ENCODE results near the gene AUTS2. TPM values are rescaled to one million over a fixed set of nuclear protein-coding genes. Genes with fewer than 3 reads are reported as not detected.

The AUTS2 gene
- total and polyA plus RNA-seq, 2 experiments from 2014 or later = 32.0 to 91.0 TPM

- TF ChIP-seq REST (IDR thresholded peaks at IDR 0.05; ENCODE audit: unreplicated experiment) = no peak
Measured at GRCh38 chr7:70714506-70715038, 1116.3 kb downstream of the AUTS2 start (continued).

- peaks cover 8% of the 10 kb centered on the region; the same call in 1 of the 2 replicates for H3K36me3 ChIP-seq (ENCODE audit: insufficient read depth)
- no peak overlapping the region for H3K27ac ChIP-seq (ENCODE audit: low read depth)
- H3K9me2 ChIP-seq (ENCODE audit: insufficient read depth) = no peaks in the 10 kb centered on the region
- H3K4me3 ChIP-seq = no peak overlapping the region
- H3K9me3 Mint-ChIP-seq = peaks cover 18% of the 10 kb centered on the region
- no peak overlapping the region for H2AFZ ChIP-seq
- H3K36me3 Mint-ChIP-seq (ENCODE audit: low read depth) = peaks cover 30% of the 10 kb centered on the region
- H3K27me3 Mint-ChIP-seq (ENCODE audit: insufficient read depth, low read depth, poor library complexity) = peaks cover 10% of the 10 kb centered on the region
- no peak overlapping the region for H3K27ac Mint-ChIP-seq
- no peak overlapping the region for H3K4me3 Mint-ChIP-seq
- H3K4me1 Mint-ChIP-seq = peaks cover 52% of the 10 kb centered on the region
- H3K27me3 ChIP-seq (ENCODE audit: insufficient read depth) = no peaks in the 10 kb centered on the region
- peaks cover 2% of the 10 kb centered on the region; the same call in 1 of the 2 replicates for H3F3A ChIP-seq (replicated peaks; ENCODE audit: low read depth)
- ATAC-seq (no peak), DNase-seq (ENCODE audit: low spot score) (no peak)
- peaks cover 56% of the 10 kb centered on the region for H4K20me1 ChIP-seq (replicated peaks; ENCODE audit: insufficient read depth)
- no peak overlapping the region for H3K4me2 ChIP-seq
- peaks cover 52% of the 10 kb centered on the region for H3K4me1 ChIP-seq (ENCODE audit: insufficient read depth)
- H3K79me2 ChIP-seq (replicated peaks; ENCODE audit: insufficient read depth) = peaks cover 99% of the 10 kb centered on the region
- TF ChIP-seq CTCF (conservative IDR thresholded peaks at IDR 0.05; ENCODE audit: low read depth in 2 of 2) = no peak
- no peak for TF ChIP-seq EZH2 (IDR thresholded peaks at IDR 0.05; ENCODE audit: low read depth, unreplicated experiment)
- TF ChIP-seq ZNF331 (CRISPR knock-in tag; IDR thresholded peaks at IDR 0.05; ENCODE audit: low read depth) = no peak
- TF ChIP-seq CREB1 (CRISPR knock-in tag; IDR thresholded peaks at IDR 0.05; ENCODE audit: low read depth) = no peak
- no peak for TF ChIP-seq NANOG (IDR thresholded peaks at IDR 0.05; ENCODE audit: borderline replicate concordance)
- TF ChIP-seq ZNF114 (CRISPR knock-in tag; IDR thresholded peaks at IDR 0.05) = no peak
- no peak for TF ChIP-seq ZNF462 (CRISPR knock-in tag; IDR thresholded peaks at IDR 0.05)
Measured at GRCh38 chr7:70717553-70718329, 1119.5 kb downstream of the AUTS2 start.

Data from GM23338 (cell line).